Osteoblast (primary cell): ENCODE measurements around the gene SEC22C. TPM values are rescaled to one million over a fixed set of nuclear protein-coding genes. Genes with fewer than 3 reads are reported as not detected.

ENCODE experiments used
- DNase-seq: peaks from one replicate; pipeline ENCODE4 v3.0.0; 2011; ENCODE audit warnings: low spot score, mixed read lengths; ENCODE audit not compliant: insufficient read length; ENCODE audit errors: missing footprints
- H2AFZ ChIP-seq: 2 replicates; pipeline ENCODE4 v1.6.0; 2011; ENCODE audit warnings: mild to moderate bottlenecking, low read length
- H3K27ac ChIP-seq: 2 replicates; pipeline ENCODE4 v1.5.1; 2011; ENCODE audit warnings: mild to moderate bottlenecking, low read depth, low read length, moderate library complexity
- H3K27me3 ChIP-seq: 2 replicates; pipeline ENCODE4 v1.6.0; 2012; ENCODE audit warnings: mild to moderate bottlenecking, control low read depth, inconsistent platforms, low read length, moderate library complexity; ENCODE audit not compliant: insufficient read depth
- H3K36me3 ChIP-seq: 2 replicates; pipeline ENCODE4 v1.5.1; 2011; ENCODE audit warnings: mild to moderate bottlenecking, low read length, control low read depth, moderate library complexity; ENCODE audit not compliant: insufficient read depth
- H3K4me1 ChIP-seq: 2 replicates; pipeline ENCODE4 v1.5.1; 2011; ENCODE audit warnings: mild to moderate bottlenecking, low read length, control low read depth, moderate library complexity; ENCODE audit not compliant: insufficient read depth
- H3K4me2 ChIP-seq: 2 replicates; pipeline ENCODE4 v1.6.0; 2011; ENCODE audit warnings: mild to moderate bottlenecking, low read length; ENCODE audit not compliant: insufficient read depth
- H3K4me3 ChIP-seq: fragments of 200-600 bp; sonication (generic); 3 replicates; pipeline ENCODE4 v1.5.1; 2012; ENCODE audit warnings: mild to moderate bottlenecking, low read length, inconsistent platforms; ENCODE audit not compliant: insufficient read depth
- H3K79me2 ChIP-seq: 2 replicates; pipeline ENCODE4 v1.6.0; 2012; ENCODE audit warnings: mild to moderate bottlenecking, low read length, control low read depth, inconsistent platforms; ENCODE audit not compliant: insufficient read depth
- H3K9me3 ChIP-seq: 2 replicates; pipeline ENCODE4 v1.5.1; 2011; ENCODE audit warnings: low read depth, low read length, control low read depth
- H4K20me1 ChIP-seq: 2 replicates; pipeline ENCODE4 v1.6.0; 2012; ENCODE audit warnings: mild to moderate bottlenecking, low read length, control low read depth; ENCODE audit not compliant: insufficient read depth
- total RNA-seq: library from RNA; depleted of rRNA; stranded (reverse); fragments of >200 nt; gene quantifications from 2 replicates; pipeline ENCODE4 v1.2.3, GENCODE V29; 2012
- TF ChIP-seq, protein P1 (sequence below): IDR thresholded peaks from 2 replicates; pipeline ENCODE4 v1.5.1; 2011; ENCODE audit warnings: mild to moderate bottlenecking, low read depth, low read length, moderate library complexity; ENCODE audit errors: extremely low read depth

SEC22C gene
- total RNA-seq, 1 donor = 60.1 TPM

DNA sequence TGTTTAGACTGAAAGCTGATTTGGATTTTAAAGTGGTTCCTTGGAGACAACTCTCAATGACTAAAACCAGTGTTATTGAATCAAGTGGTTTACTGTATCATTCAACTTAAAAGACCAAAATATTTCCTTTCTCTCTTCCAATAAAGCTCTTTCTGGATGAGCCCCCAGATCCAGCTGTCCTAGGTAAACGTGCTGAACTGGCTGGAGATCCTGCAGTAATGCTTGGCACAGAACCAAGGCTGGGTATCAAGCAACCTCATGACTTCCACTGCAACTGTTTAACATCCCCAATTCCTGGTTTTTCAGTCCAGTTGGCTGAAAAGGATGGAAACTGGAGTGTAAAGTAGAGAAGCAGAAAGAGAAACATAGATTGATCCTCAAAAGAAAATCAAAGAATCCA, 28.9 kb downstream of the SEC22C start:
- H3K79me2 ChIP-seq = no peaks in the 10 kb centered on the region
- TF ChIP-seq, protein P1, sequence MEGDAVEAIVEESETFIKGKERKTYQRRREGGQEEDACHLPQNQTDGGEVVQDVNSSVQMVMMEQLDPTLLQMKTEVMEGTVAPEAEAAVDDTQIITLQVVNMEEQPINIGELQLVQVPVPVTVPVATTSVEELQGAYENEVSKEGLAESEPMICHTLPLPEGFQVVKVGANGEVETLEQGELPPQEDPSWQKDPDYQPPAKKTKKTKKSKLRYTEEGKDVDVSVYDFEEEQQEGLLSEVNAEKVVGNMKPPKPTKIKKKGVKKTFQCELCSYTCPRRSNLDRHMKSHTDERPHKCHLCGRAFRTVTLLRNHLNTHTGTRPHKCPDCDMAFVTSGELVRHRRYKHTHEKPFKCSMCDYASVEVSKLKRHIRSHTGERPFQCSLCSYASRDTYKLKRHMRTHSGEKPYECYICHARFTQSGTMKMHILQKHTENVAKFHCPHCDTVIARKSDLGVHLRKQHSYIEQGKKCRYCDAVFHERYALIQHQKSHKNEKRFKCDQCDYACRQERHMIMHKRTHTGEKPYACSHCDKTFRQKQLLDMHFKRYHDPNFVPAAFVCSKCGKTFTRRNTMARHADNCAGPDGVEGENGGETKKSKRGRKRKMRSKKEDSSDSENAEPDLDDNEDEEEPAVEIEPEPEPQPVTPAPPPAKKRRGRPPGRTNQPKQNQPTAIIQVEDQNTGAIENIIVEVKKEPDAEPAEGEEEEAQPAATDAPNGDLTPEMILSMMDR = no peak
- H3K4me3 ChIP-seq = no peak overlapping the region
- no peak for DNase-seq
- no peaks in the 10 kb centered on the region for H4K20me1 ChIP-seq
- no peak overlapping the region for H3K27ac ChIP-seq
- H3K9me3 ChIP-seq = no peaks in the 10 kb centered on the region
- H3K36me3 ChIP-seq = peaks cover 44% of the 10 kb centered on the region
- H3K4me1 ChIP-seq = no peaks in the 10 kb centered on the region
- no peak overlapping the region for H2AFZ ChIP-seq
- no peaks in the 10 kb centered on the region for H3K27me3 ChIP-seq
- no peak overlapping the region for H3K4me2 ChIP-seq

DNA sequence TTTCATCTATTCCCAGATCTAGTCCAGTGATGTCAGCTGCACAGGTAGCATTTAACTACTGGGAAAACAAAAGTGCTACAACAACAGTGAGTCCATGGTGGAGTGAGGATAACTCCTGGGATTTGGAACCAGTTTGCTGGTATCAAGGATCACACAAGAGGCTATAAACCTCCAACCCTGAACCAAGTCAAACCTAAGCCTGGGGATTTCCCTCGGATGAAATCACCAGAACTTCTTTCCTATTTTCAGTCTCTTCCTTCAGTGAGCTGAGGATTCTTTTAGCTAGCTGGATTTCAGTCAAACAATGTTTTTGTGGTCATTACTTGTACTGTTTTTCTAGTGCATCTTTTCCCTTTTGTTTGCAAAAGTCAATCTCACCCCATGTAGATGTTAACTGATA, 31.5 kb downstream of the SEC22C start:
- H4K20me1 ChIP-seq = no peaks in the 10 kb centered on the region
- H2AFZ ChIP-seq = no peak overlapping the region
- H3K36me3 ChIP-seq = peaks cover 30% of the 10 kb centered on the region
- no peak overlapping the region for H3K4me2 ChIP-seq
- H3K79me2 ChIP-seq = no peaks in the 10 kb centered on the region
- no peaks in the 10 kb centered on the region for H3K9me3 ChIP-seq
- no peaks in the 10 kb centered on the region for H3K27me3 ChIP-seq
- DNase-seq = no peak
- H3K4me3 ChIP-seq = no peak overlapping the region
- no peaks in the 10 kb centered on the region for H3K4me1 ChIP-seq
- TF ChIP-seq, protein P1 = no peak
- no peak overlapping the region for H3K27ac ChIP-seq

DNA sequence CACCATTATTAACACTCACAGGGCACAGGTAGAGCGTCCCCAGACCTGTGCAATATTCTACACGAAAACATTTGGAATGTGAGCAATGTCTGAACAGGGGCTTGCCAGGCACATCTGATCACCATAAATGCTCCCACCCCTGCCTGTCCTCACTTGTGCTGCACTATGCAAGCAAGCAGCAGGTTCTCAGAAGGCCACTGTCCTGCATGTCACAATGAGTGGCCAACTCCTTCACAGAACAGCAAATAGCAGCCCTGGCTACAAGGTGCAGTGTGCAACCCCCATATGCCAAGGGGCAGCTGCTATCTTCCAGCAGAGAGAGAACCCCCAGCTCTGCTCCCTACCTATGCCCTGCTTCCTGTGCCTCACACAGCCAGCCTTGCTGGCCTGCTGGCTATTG, 32.6 kb downstream of the SEC22C start:
- no peaks in the 10 kb centered on the region for H3K79me2 ChIP-seq
- peaks cover 30% of the 10 kb centered on the region for H3K36me3 ChIP-seq
- no peak for DNase-seq
- H3K27me3 ChIP-seq = no peaks in the 10 kb centered on the region
- no peaks in the 10 kb centered on the region for H3K4me1 ChIP-seq
- no peak overlapping the region for H3K27ac ChIP-seq
- TF ChIP-seq, protein P1 = no peak
- H3K4me3 ChIP-seq = no peak overlapping the region
- H4K20me1 ChIP-seq = peaks cover 3% of the 10 kb centered on the region
- no peaks in the 10 kb centered on the region for H3K9me3 ChIP-seq
- H2AFZ ChIP-seq = no peak overlapping the region
- no peak overlapping the region for H3K4me2 ChIP-seq

DNA sequence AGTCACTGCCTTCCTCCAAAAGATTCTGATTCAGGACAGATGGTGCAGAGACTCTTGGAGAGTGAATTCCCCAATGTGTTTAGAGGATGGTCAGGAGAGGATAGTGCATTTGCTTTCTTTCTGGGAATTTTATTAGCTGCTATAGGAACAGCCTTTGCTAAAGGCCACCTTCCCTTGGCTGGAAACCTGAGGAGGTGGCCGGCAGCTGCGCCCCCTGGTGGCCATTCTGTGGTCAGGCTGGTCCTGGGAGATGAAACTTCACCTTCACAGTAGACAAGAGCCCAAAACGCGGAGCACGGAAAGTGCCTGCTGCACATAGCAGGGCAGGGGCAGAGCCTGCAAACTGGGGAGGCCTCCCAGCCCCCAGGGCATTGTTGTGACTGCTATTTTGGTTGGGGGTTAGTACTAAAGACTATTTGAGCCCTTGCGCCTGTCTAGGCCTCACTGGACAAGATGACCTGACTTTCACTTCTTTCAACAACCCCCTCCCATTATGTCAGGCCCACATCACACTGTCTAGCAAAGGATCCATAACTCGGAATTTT, 34.3 kb downstream of the SEC22C start:
- TF ChIP-seq, protein P1 = peak; percentile 98
- peaks cover 14% of the 10 kb centered on the region for H3K36me3 ChIP-seq
- H3K27me3 ChIP-seq = no peaks in the 10 kb centered on the region
- H3K9me3 ChIP-seq = no peaks in the 10 kb centered on the region
- no peak overlapping the region for H2AFZ ChIP-seq
- H4K20me1 ChIP-seq = peaks cover 3% of the 10 kb centered on the region
- H3K4me2 ChIP-seq = no peak overlapping the region
- DNase-seq = peak; percentile 93
- no peaks in the 10 kb centered on the region for H3K79me2 ChIP-seq
- H3K27ac ChIP-seq = no peak overlapping the region
- no peak overlapping the region for H3K4me3 ChIP-seq
- H3K4me1 ChIP-seq = no peaks in the 10 kb centered on the region
